T1000 (cell line): Measurements from ENCODE around the gene ADAMTS2.

Source experiments
- DNase-seq: peaks from one replicate; lab custom pipeline; 2025; ENCODE audit warnings: mixed read lengths; lab: John Stamatoyannopoulos, UW

The ADAMTS2 gene

DNA sequence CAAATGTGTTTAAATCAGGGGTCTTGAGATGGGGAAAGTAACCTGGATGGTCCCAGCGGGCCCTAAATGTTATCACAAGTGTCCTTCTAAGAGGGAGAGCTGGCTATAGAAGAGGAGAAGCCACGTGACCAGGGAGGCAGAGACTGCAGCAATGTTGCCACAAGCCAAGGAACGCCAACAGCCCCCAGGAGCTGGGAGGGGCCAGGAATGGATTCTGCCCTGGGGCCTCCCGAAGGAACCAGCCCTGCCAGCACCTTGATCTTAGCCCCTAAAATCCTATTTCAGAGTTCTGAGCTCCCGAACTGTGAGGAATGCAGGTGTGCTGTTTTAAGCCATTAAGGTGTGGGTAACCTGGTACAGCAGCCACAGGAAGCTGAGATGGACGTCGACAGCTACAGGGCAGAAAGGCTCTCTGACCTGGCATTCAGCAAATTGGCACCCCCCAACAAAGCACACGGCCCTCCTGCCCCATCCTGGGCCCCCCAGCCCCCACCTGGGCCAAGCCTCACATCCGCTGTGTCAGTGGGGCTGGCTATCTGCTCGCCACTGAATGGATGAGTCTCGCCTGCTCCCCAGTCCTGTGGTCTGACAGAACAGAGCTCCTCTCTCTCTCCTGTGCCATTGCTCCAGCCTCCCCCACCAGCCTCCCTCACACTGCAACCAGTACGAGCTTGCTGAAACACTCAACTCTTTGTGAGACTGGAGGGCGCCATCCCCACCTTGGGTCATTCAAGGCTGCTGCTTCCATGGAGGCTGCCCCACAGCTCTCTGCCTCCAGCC, 78.8 kb downstream of the ADAMTS2 start:
- no peak for DNase-seq

DNA sequence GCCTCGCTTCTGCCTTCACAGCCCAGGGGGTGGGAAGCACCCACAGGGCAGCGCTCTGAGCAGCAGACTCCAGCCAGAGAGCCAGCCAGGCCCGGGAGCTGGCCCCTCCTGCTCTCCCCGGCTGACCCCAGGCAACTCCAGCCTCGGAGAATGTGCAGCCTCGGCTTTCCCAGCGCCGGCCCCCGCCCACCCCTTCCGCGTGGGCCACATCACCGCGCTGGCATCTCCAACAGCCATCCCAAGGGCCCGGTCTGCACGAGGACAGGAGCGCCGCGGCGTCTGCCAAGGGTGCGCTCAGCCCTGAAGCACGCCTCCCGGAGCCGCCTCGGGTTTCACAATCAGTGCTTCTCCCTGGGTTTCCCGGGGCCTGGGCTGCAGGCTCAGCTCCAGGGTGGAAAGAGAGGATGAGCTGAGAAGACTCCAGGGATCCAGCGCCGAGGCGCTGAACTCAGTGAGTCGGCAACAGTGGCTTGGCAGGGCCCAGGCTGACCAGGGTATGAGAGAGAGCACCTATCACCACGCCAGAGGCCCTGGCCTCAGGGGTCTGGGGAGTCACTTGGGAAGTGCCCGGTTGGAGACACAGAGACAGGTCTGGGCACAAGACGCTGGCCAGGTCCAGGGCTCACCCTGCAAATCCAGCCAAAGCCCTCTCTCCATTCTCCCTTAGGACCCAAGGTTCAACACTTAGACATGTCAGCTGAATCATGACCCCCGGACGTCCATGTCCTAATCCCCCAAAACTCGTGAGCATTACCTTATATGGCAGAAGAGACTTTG, 79.6 kb downstream of the ADAMTS2 start:
- DNase-seq = peak; percentile 95

DNA sequence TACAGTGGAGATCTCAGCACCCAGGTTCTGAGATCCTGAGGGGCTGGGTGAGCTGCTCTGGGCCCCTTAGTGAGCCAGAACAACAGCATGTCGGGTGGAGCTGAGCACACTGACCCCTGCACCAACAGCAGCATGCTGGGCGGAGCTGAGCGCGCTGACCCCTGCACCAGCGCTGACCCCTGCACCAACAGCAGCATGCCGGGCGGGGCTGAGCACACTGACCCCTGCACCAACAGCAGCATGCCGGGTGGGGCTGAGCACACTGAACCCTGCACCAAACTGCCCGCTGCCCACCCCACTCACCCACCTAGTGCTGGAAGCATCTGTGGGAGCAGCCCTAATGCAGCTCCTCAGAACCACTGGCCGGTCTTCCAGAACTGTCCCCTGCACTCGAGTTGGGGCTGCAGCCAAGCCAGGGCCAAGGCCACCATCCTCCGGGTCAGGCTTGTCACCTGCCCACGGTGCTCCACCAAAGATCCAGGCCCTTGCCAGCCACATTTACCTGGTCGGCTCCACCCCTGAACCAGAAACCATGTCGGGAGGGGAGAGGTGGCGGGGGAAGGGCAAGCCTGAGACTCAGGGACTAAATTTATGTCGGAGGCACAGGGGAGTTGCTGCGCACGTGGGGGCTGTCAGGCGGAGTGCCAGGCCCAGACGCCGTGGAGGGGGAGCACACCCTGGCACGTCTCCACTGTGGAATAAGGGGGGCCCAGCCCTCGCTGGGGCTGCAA, 80.3 kb downstream of the ADAMTS2 start:
- DNase-seq = no peak

DNA sequence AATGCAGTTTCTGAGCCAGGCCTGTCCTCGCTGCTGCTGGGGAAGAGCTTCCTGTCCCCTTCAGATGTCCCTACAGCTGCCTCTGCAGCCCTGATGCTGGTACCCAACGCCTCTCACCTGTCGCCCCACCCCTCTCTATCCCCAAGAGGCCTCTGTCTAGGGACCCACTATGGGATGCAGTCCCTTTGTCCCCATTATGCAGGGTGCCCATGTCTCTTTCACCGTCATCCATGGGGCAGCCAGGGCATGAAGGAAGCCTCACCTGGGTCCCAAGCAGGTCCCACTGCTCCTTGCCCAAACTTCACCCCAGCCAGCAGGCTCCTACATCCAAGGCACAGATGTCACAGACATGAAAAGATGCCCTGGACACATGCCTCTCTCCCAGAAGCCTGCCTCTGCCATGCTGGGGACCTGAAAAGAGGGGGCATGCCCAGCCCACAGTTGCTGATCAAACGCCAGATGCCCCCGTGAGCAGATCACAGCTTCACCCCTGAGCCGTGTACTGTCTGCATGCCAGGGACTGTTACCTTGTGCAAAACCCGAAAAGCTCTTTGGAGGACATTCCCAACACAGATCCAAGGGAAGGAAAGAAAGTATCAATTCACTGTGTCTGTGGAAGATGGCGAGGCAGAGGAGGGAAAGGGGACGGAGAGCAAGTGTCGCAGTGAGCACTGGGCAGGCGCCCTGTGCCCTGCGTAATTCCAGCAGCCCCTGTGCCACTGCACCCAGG, 81.0 kb downstream of the ADAMTS2 start:
- DNase-seq = no peak

DNA sequence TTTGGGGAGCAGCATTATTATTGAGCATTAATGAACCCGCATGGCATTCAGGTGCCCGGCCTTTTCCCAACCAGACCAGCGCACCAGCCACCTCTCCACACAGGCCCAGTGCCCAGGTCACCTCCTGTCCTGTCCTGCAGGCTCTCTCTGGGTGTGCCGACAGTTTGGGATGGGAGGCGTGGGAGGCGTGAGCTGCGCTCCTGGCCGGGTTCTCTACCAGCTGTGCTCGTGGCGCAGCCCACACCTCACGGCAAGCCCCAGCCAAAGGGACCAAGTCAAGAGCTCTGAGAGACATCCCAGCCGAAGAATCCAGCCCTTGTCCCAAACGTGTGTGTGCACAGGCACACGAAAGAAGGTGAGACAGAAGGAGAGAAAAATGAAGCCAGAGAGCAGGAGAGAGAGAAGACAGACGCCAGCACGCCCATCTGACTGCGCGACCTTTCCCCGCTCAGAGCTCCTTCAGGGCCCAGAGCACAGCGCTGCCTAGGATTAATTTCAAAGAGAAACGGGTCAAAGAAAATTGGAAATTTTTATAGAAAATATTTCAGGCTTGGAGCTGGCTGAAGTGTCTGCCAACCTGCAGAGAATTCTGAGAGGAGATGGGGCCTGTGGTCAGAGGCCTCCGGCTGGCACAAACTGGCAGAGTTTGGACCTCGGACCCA, 81.7 kb downstream of the ADAMTS2 start:
- DNase-seq = no peak

GRCh38 chr5:179262126-179262920, 82.9 kb downstream of the ADAMTS2 start:
- no peak for DNase-seq

- no peak for DNase-seq
Observed at GRCh38 chr5:179261301-179262125, 83.7 kb downstream of the ADAMTS2 start.

DNA sequence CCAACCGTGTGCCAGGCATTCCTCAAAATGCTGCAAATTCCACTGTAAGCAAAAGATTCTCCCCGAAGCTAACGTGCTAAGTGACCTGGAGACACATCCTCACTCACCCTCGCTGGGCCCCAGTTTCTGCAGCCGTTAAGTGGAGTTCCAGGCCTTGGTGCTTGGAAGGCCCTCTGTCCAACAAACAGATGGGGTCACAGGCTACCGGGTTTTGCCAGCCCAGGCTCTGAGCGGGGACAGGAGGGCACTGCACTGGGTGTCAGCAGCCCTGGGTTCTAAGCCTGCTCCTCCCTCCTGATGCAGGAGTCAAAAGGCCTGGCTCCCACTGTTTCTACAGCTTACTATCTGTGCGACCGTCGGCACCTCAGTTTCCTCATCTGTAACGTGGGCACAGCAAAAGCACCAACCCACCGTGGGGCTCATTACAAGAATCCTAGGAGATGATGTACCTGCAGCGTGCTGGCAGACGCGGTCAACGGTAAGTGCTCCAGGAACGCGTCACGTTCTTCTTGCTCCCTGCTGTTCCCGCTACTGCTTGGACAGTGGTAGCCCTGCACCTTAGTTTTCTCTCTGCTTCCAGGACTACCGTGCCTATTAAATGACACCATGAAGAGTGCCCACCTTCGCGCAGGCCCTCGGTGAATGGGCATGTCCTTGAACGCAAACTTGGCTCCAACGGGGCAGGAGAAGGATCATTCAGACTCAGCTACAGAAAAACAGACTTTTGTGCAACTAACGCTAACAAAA, 84.8 kb downstream of the ADAMTS2 start:
- DNase-seq = no peak

GRCh38 chr5:179259731-179260323, 85.4 kb downstream of the ADAMTS2 start:
- DNase-seq = no peak

- DNase-seq = no peak
Observed at GRCh38 chr5:179258922-179259730, 86.1 kb downstream of the ADAMTS2 start.

GRCh38 chr5:179258001-179258921, 87.0 kb downstream of the ADAMTS2 start:
- no peak for DNase-seq

GRCh38 chr5:179257176-179257682, 88.0 kb downstream of the ADAMTS2 start:
- DNase-seq = no peak

DNA sequence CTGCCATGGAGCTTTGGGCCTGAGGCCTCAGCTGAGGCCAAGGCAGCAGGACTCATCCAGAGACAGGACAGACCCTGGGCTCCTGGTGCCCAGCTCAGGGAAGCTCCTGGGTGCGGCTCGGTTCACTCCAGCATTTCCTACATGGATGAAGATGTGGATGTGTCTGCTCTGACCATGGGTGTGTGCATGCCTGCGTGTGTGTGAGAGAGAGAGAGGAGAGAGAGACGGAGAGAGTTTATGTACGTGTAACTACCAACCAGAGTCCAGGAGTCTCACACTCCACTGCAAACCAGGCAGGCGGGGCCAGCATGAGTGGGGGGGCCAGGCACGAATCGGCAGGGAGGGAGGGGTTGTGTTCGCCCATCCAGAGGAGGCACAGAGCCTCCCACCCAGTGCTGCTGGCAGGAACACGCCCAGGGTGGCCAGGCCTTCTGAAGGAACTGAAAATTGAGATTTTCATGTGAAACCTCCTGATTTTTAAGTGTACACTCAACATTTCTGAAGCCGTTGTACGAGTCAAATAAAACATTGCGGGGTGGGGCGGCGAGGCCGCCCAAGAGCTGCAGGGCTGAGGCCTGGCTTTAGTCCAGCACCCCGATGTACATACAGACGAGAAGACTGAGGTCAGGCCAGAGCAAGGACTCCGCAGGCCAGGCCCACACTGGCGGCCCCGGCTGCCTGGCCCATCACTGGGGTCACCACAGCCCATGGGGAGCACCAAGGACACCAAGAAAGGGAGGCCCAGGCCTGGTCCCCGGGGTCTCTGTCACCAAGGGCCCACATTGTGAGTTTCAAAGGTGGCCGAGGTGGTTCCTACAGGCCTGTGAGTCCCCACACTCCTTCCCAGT, 88.7 kb downstream of the ADAMTS2 start:
- DNase-seq = no peak

- DNase-seq = no peak
Observed at GRCh38 chr5:179255527-179256327, 89.5 kb downstream of the ADAMTS2 start.
